WTC11 (cell line): ENCODE results near the gene MTF2. TPM values are rescaled to one million over a fixed set of nuclear protein-coding genes. Genes with fewer than 3 reads are reported as not detected.
A peak's percentile ranks its signal among the peaks of the same experiment; 100 is the strongest.

ENCODE experiments used
- ATAC-seq: fragments of 200-7000 bp; cut with Tn5 transposase; 2 replicates; pipeline ENCODE4 v1.10.0; 2021; ENCODE audit warnings: mild to moderate bottlenecking, moderate library complexity
- CTCF ChIA-PET: fragments of 300-600 bp; sonication (Branson Sonifier 250); formaldehyde crosslinking; loops from one replicate; lab custom pipeline; 2021; ENCODE audit warnings: antibody characterized with exemption; lab: Charles Lee
- POLR2A ChIA-PET: fragments of 350-600 bp; sonication (Branson Sonifier 250); formaldehyde crosslinking; loops from one replicate; lab custom pipeline; 2021; ENCODE audit warnings: antibody characterized with exemption; lab: Charles Lee
- DNase-seq: peaks from one replicate; pipeline ENCODE4 v3.0.0; 2021; ENCODE audit warnings: low spot score
- H3K27ac Mint-ChIP-seq: 2 replicates; pipeline ENCODE4 v1.8.0; 2021; ENCODE audit warnings: mixed read lengths
- H3K27me3 Mint-ChIP-seq: 2 replicates; pipeline ENCODE4 v1.8.0; 2021; ENCODE audit warnings: low read depth, mild to moderate bottlenecking, moderate library complexity, mixed read lengths
- H3K36me3 Mint-ChIP-seq: 2 replicates; pipeline ENCODE4 v1.8.0; 2021; ENCODE audit warnings: mixed read lengths
- H3K4me1 Mint-ChIP-seq: 2 replicates; pipeline ENCODE4 v1.8.0; 2022; ENCODE audit warnings: mixed read lengths
- H3K4me3 Mint-ChIP-seq: 2 replicates; pipeline ENCODE4 v1.8.0; 2021; ENCODE audit warnings: mild to moderate bottlenecking, moderate library complexity, mixed read lengths
- H3K9me3 Mint-ChIP-seq: 2 replicates; pipeline ENCODE4 v1.8.0; 2021; ENCODE audit warnings: mixed read lengths
- ATF2 ChIP-seq: sonication (generic); formaldehyde crosslinking; IDR thresholded peaks from 2 replicates; pipeline ENCODE4 v1.8.1; 2022; ENCODE audit warnings: low read depth, missing genetic modification reagents, borderline replicate concordance
- CREM ChIP-seq: sonication (generic); formaldehyde crosslinking; IDR thresholded peaks from 2 replicates; pipeline ENCODE4 v1.8.1; 2022; ENCODE audit warnings: mild to moderate bottlenecking, missing genetic modification reagents, moderate library complexity
- FOXP1 ChIP-seq: sonication (generic); formaldehyde crosslinking; IDR thresholded peaks from 2 replicates; pipeline ENCODE4 v1.8.0; 2022; ENCODE audit warnings: missing genetic modification reagents, mild to moderate bottlenecking, moderate library complexity, borderline replicate concordance
- IRF2 ChIP-seq: sonication (generic); formaldehyde crosslinking; IDR thresholded peaks from 2 replicates; pipeline ENCODE4 v1.8.0; 2022; ENCODE audit warnings: low read depth, missing genetic modification reagents, borderline replicate concordance
- JUN ChIP-seq: sonication (generic); formaldehyde crosslinking; IDR thresholded peaks from 2 replicates; pipeline ENCODE4 v1.8.0; 2023; ENCODE audit warnings: mild to moderate bottlenecking, missing genetic modification reagents
- NFE2L1 ChIP-seq: sonication (generic); formaldehyde crosslinking; IDR thresholded peaks from 2 replicates; pipeline ENCODE4 v1.8.1; 2023; ENCODE audit warnings: missing genetic modification reagents
- NFYB ChIP-seq: sonication (generic); formaldehyde crosslinking; conservative IDR thresholded peaks from 2 replicates; pipeline ENCODE4 v1.8.0; 2022; ENCODE audit warnings: low read depth, missing genetic modification reagents
- NR1H2 ChIP-seq: sonication (generic); formaldehyde crosslinking; IDR thresholded peaks from 2 replicates; pipeline ENCODE4 v1.9.0; 2021; ENCODE audit warnings: mild to moderate bottlenecking, moderate library complexity, missing genetic modification reagents
- NR2C2 ChIP-seq: sonication (generic); formaldehyde crosslinking; IDR thresholded peaks from 2 replicates; pipeline ENCODE4 v1.8.0; 2022; ENCODE audit warnings: mild to moderate bottlenecking, missing genetic modification reagents
- NR3C1 ChIP-seq: sonication (generic); formaldehyde crosslinking; conservative IDR thresholded peaks from 2 replicates; pipeline ENCODE4 v1.8.1; 2023; ENCODE audit warnings: low read depth, mild to moderate bottlenecking, missing genetic modification reagents
- PRDM15 ChIP-seq: sonication (generic); formaldehyde crosslinking; IDR thresholded peaks from 2 replicates; pipeline ENCODE4 v1.8.0; 2022; ENCODE audit warnings: missing genetic modification reagents
- PRRX2 ChIP-seq: fragments of 250-450 bp; sonication (Bioruptor Pico); IDR thresholded peaks from 2 replicates; pipeline ENCODE4 v1.8.0; 2021; ENCODE audit warnings: mild to moderate bottlenecking
- SMAD3 ChIP-seq: sonication (generic); formaldehyde crosslinking; IDR thresholded peaks from 2 replicates; pipeline ENCODE4 v1.8.0; 2022; ENCODE audit warnings: missing genetic modification reagents, mild to moderate bottlenecking, borderline replicate concordance
- USF1 ChIP-seq: sonication (generic); formaldehyde crosslinking; IDR thresholded peaks from 2 replicates; pipeline ENCODE4 v1.8.0; 2022; ENCODE audit warnings: mild to moderate bottlenecking, missing genetic modification reagents
- ZMAT4 ChIP-seq: fragments of 250-450 bp; sonication (Bioruptor Pico); IDR thresholded peaks from 2 replicates; pipeline ENCODE4 v1.9.0; 2021; ENCODE audit warnings: mild to moderate bottlenecking
- ZNF396 ChIP-seq: fragments of 250-450 bp; sonication (Bioruptor Pico); IDR thresholded peaks from 2 replicates; pipeline ENCODE4 v1.8.0; 2021; ENCODE audit warnings: mild to moderate bottlenecking, moderate library complexity, borderline replicate concordance
- ZNF416 ChIP-seq: fragments of 250-450 bp; sonication (Bioruptor Pico); IDR thresholded peaks from 2 replicates; pipeline ENCODE4 v1.9.0; 2021; ENCODE audit warnings: mild to moderate bottlenecking, inconsistent platforms
- ZNF423 ChIP-seq: fragments of 250-450 bp; sonication (Bioruptor Pico); IDR thresholded peaks from 2 replicates; pipeline ENCODE4 v2.1.2; 2022; ENCODE audit warnings: mild to moderate bottlenecking, moderate library complexity
- ZNF512 ChIP-seq: sonication (generic); formaldehyde crosslinking; IDR thresholded peaks from 2 replicates; pipeline ENCODE4 v1.8.1; 2022; ENCODE audit warnings: missing genetic modification reagents, borderline replicate concordance
- ZNF532 ChIP-seq: fragments of 250-450 bp; sonication (Bioruptor Pico); IDR thresholded peaks from 2 replicates; pipeline ENCODE4 v1.9.0; 2021; ENCODE audit warnings: mild to moderate bottlenecking, borderline replicate concordance
- total RNA-seq: library from RNA; stranded (reverse); gene quantifications from 3 replicates; pipeline ENCODE4 v1.2.3, GENCODE V29; 2021

Gene MTF2
- total RNA-seq, 1 experiment from 2014 or later = 111 TPM

- no peak for TF ChIP-seq ZNF532 (CRISPR knock-in tag)
- TF ChIP-seq ZNF512 (CRISPR knock-in tag) = no peak
- TF ChIP-seq PRRX2 (CRISPR knock-in tag) = no peak
- no peak for TF ChIP-seq NR3C1 (CRISPR knock-in tag)
- TF ChIP-seq, all 79 proteins: peak for 0
Measured at GRCh38 chr1:93095804-93096585, 16.9 kb downstream of the MTF2 start (continued).

GRCh38 chr1:93102142-93102541, 23.1 kb downstream of the MTF2 start:
- H3K9me3 Mint-ChIP-seq = no peaks in the 10 kb centered on the region
- DNase-seq = no peak
- CTCF ChIA-PET = interaction anchor here (1.3 kb wide), 1 partner anchor 68 kb away, joined by 3 read pairs; no protein-coding TSS in a partner anchor
- H3K4me3 Mint-ChIP-seq = no peak overlapping the region
- no peaks in the 10 kb centered on the region for H3K27me3 Mint-ChIP-seq
- peaks cover 50% of the 10 kb centered on the region for H3K4me1 Mint-ChIP-seq
- peaks cover 27% of the 10 kb centered on the region for H3K36me3 Mint-ChIP-seq
- TF ChIP-seq CREM (CRISPR knock-in tag) (no peak), NR2C2 (CRISPR knock-in tag) (no peak), NFYB (no peak), IRF2 (CRISPR knock-in tag) (no peak)
- POLR2A ChIA-PET = no interaction called here
- H3K27ac Mint-ChIP-seq = peak overlapping the region; percentile 64
- ATAC-seq = no peak

GRCh38 chr1:93106226-93106625, 27.1 kb downstream of the MTF2 start:
- ChIA-PET CTCF (no interaction called here), POLR2A (interaction anchor here (0.7 kb wide), 1 partner anchor 106 kb away, joined by 5 read pairs; no protein-coding TSS in a partner anchor)
- H3K27me3 Mint-ChIP-seq = no peaks in the 10 kb centered on the region
- peaks cover 34% of the 10 kb centered on the region for H3K36me3 Mint-ChIP-seq
- H3K4me3 Mint-ChIP-seq = no peak overlapping the region
- DNase-seq (no peak), ATAC-seq (no peak)
- peak overlapping the region; percentile 61 for H3K27ac Mint-ChIP-seq
- no peaks in the 10 kb centered on the region for H3K9me3 Mint-ChIP-seq
- H3K4me1 Mint-ChIP-seq = peaks cover 36% of the 10 kb centered on the region
- TF ChIP-seq CREM (CRISPR knock-in tag) (no peak), ZNF396 (CRISPR knock-in tag) (no peak), SMAD3 (CRISPR knock-in tag) (no peak), NFE2L1 (no peak), ZNF416 (CRISPR knock-in tag) (no peak), JUN (CRISPR knock-in tag) (no peak), ATF2 (CRISPR knock-in tag) (no peak), NFYB (no peak), USF1 (CRISPR knock-in tag) (no peak), PRDM15 (CRISPR knock-in tag) (no peak), ZNF423 (CRISPR knock-in tag) (no peak), NR1H2 (CRISPR knock-in tag) (no peak), ZMAT4 (CRISPR knock-in tag) (no peak), FOXP1 (CRISPR knock-in tag) (no peak)
